Transverse colon (tissue), 4 donors: Measurements from ENCODE around the gene PRRX1. TPM values are rescaled to one million over a fixed set of nuclear protein-coding genes. Genes with fewer than 3 reads are reported as not detected.

Experiments
- DNase-seq: peaks from one replicate; pipeline ENCODE4 v3.0.0-alpha.2; 2019
- H3K27ac ChIP-seq, 4 donors: fragments of 200-600 bp; sonication (generic); 2 replicates each; pipeline ENCODE4 v1.5.1; 2016 to 2018; ENCODE audit warnings: inconsistent platforms in 4 of 4
- H3K27me3 ChIP-seq: fragments of 200-600 bp; sonication (generic); 2 replicates; pipeline ENCODE4 v1.5.1; 2017; ENCODE audit warnings: inconsistent platforms
- H3K36me3 ChIP-seq, 4 donors: fragments of 200-600 bp; sonication (generic); 2 replicates each; pipeline ENCODE4 v1.5.1; 2017 to 2019; ENCODE audit warnings: inconsistent platforms in 4 of 4
- H3K4me1 ChIP-seq, 4 donors: fragments of 200-600 bp; sonication (generic); 2 replicates each; pipeline ENCODE4 v1.5.1; 2017 to 2020; ENCODE audit warnings: inconsistent platforms in 4 of 4
- H3K4me3 ChIP-seq, 4 donors: fragments of 200-600 bp; sonication (generic); 1 replicate in 1 of 4; 2 replicates in 3 of 4; pipeline versions ENCODE4 v1.5.1 to v1.6.1; 2017 to 2019; ENCODE audit warnings: inconsistent platforms in 4 of 4
- H3K9me3 ChIP-seq, 2 donors: fragments of 200-600 bp; sonication (generic); 2 replicates each; pipeline ENCODE4 v1.5.1; 2017 to 2019; ENCODE audit warnings: inconsistent platforms in 2 of 2
- CTCF ChIP-seq, 5 experiments: fragments of 200-600 bp in 3 of 5; fragments of 450-650 bp in 2 of 5; sonication (generic) in 3 of 5; IDR thresholded peaks; 1 replicate in 2 of 5; 2 replicates in 3 of 5; pipeline ENCODE4 v1.5.1; 2016 to 2017; ENCODE audit warnings: antibody characterized with exemption in 5 of 5, inconsistent platforms in 3 of 5, mild to moderate bottlenecking in 2 of 5, moderate library complexity in 1 of 5
- EP300 ChIP-seq: sonication (generic); formaldehyde crosslinking; IDR thresholded peaks from one replicate; pipeline ENCODE4 v1.6.1; 2017; ENCODE audit warnings: antibody characterized with exemption, low read depth
- POLR2A ChIP-seq: fragments of 450-650 bp; IDR thresholded peaks from one replicate; pipeline ENCODE4 v1.6.1; 2016; ENCODE audit warnings: antibody characterized with exemption, mild to moderate bottlenecking, moderate library complexity
- POLR2AphosphoS5 ChIP-seq, 3 donors: sonication (generic); formaldehyde crosslinking; IDR thresholded peaks; one replicate each; pipeline ENCODE4 v1.6.1; 2016; ENCODE audit warnings: antibody characterized with exemption in 3 of 3
- WGBS, 2 donors: methylation state at CpG; one replicate each; pipeline ENCODE4 v1.1.5; 2018; ENCODE audit warnings: low coverage in 1 of 2; 5-methylcytosine and 5-hydroxymethylcytosine counted together
- in situ Hi-C, 4 donors: fragments of 200-750 bp; cut with MboI; loops; one replicate each; pipeline versions ENCODE4 v1.15.0 to v1.15.1; 2017; ENCODE audit warnings: low sequenced_read_pairs in 3 of 4, low pct_ligation_motif_present in 1 of 4, low pct_unique_long_range_greater_than_20kb in 1 of 4
- intact Hi-C: fragments of 100-400 bp; cut with DNase I; formaldehyde crosslinking; loops from one replicate; pipeline ENCODE4 v1.15.1; 2023; ENCODE audit warnings: low total_unique reads
- total RNA-seq, 4 donors: library from RNA; depleted of rRNA; stranded (reverse); fragments of >200 nt; gene quantifications; one replicate each; pipeline ENCODE4 v1.1.0, GENCODE V29; 2016

PRRX1 gene
- total RNA-seq, 4 donors from 2014 or later, result 0.75 to 9.2 (median 2.7) TPM

- WGBS, 2 donors, result 60 to 83% methylated on average over 4 of the region's 4 CpGs
- Histone ChIP-seq H3K9me3 (no peaks in the 10 kb centered on the region), H3K27me3 (peaks cover 9% of the 10 kb centered on the region), H3K4me3 (no peak overlapping the region), H3K4me1 (peaks cover 0 to 4% (median 2%) of the 10 kb centered on the region in 4 donors), H3K27ac (no peak overlapping the region), H3K36me3 (no peaks in the 10 kb centered on the region)
- in situ Hi-C loops, result loop anchor here in 1 of 4 donors (25.0 kb wide), 1 partner anchor 252 kb away; the partner anchor contains the start of gene MROH9
- TF ChIP-seq POLR2A (no peak), EP300 (no peak), CTCF (IDR thresholded peaks at IDR 0.05) (no peak), POLR2AphosphoS5 (IDR thresholded peaks at IDR 0.05) (no peak)
- no peak for DNase-seq
- intact Hi-C loops, result no loop called here
These were observed 21.2 kb downstream of the PRRX1 start for GRCh38 chr1:170685166-170685565.

- H3K36me3 ChIP-seq, result no peaks in the 10 kb centered on the region
- H3K27me3 ChIP-seq, result peaks cover 9% of the 10 kb centered on the region
- in situ Hi-C loops (loop anchor here in 1 of 4 donors (25.0 kb wide), 1 partner anchor 251 kb away; the partner anchor contains the start of gene MROH9), intact Hi-C loops (no loop called here)
- no peak for DNase-seq
- H3K27ac ChIP-seq, result no peak overlapping the region
- WGBS, 2 donors, result 88 to 90% methylated on average over 6 to 8 of the region's 8 CpGs
- TF ChIP-seq EP300, result no peak
- TF ChIP-seq POLR2A, result no peak
- TF ChIP-seq CTCF (IDR thresholded peaks at IDR 0.05), result no peak
- TF ChIP-seq POLR2AphosphoS5 (IDR thresholded peaks at IDR 0.05), result no peak
- no peak overlapping the region for H3K4me3 ChIP-seq
- peaks cover 0 to 4% (median 2%) of the 10 kb centered on the region in 4 donors for H3K4me1 ChIP-seq
- H3K9me3 ChIP-seq, result no peaks in the 10 kb centered on the region
These were observed 22.4 kb downstream of the PRRX1 start for GRCh38 chr1:170686291-170686690.

GRCh38 chr1:170687621-170688020, 23.7 kb downstream of the PRRX1 start:
- 69 to 72% methylated on average over 2 to 4 of the region's 4 CpGs for WGBS, 2 donors
- no peak for TF ChIP-seq POLR2AphosphoS5 (IDR thresholded peaks at IDR 0.05)
- no peak for TF ChIP-seq POLR2A
- TF ChIP-seq EP300, result no peak
- TF ChIP-seq CTCF (IDR thresholded peaks at IDR 0.05), result no peak

GRCh38 chr1:170691258-170691657, 27.3 kb downstream of the PRRX1 start:
- Histone ChIP-seq H3K4me3 (no peak overlapping the region), H3K27me3 (peaks cover under 1% of the 10 kb centered on the region)
- in situ Hi-C loops, result loop anchor here in 2 of 4 donors (10.0 to 25.0 kb wide), 2 partner anchors 234 to 246 kb away; partner anchors contain the start of gene MROH9 (in 1 of the 2)

More at GRCh38 chr1:170687621-170688020, 23.7 kb downstream of the PRRX1 start:
- H3K27ac ChIP-seq, result no peak overlapping the region
- H3K4me3 ChIP-seq, result no peak overlapping the region
- no peaks in the 10 kb centered on the region for H3K9me3 ChIP-seq
- H3K36me3 ChIP-seq, result no peaks in the 10 kb centered on the region
- peaks cover 0 to 4% (median 2%) of the 10 kb centered on the region in 4 donors for H3K4me1 ChIP-seq
- in situ Hi-C loops (loop anchor here in 1 of 4 donors (25.0 kb wide), 1 partner anchor 250 kb away; the partner anchor contains the start of gene MROH9), intact Hi-C loops (no loop called here)
- peaks cover 9% of the 10 kb centered on the region for H3K27me3 ChIP-seq
- no peak for DNase-seq

More at GRCh38 chr1:170691258-170691657, 27.3 kb downstream of the PRRX1 start:
- Histone ChIP-seq H3K36me3 (no peaks in the 10 kb centered on the region), H3K27ac (no peak overlapping the region), H3K9me3 (no peaks in the 10 kb centered on the region), H3K4me1 (peaks cover 0 to 4% (median 2%) of the 10 kb centered on the region in 4 donors)
- intact Hi-C loops, result no loop called here
- no peak for TF ChIP-seq EP300
- TF ChIP-seq POLR2A, result no peak
- no peak for TF ChIP-seq POLR2AphosphoS5 (IDR thresholded peaks at IDR 0.05)
- no peak for TF ChIP-seq CTCF (IDR thresholded peaks at IDR 0.05)
- DNase-seq, result no peak
